ENCODE data around the gene NIPAL3. TPM values are rescaled to one million over a fixed set of nuclear protein-coding genes. Genes with fewer than 3 reads are reported as not detected.
"Not testable (repeated sequence)": the region's sequence is repeated elsewhere in the genome, so short reads cannot be mapped to it uniquely, and the experiment has no call there.

NIPAL3 gene
- total RNA-seq, 2 donors from 2014 or later, result 30.0 to 38.5 TPM

- H3K36me3 Mint-ChIP-seq (ENCODE audit: low read depth), result peaks cover 17% of the 10 kb centered on the region
- H3K27ac Mint-ChIP-seq, result no peak overlapping the region
- no peaks in the 10 kb centered on the region for H3K4me1 Mint-ChIP-seq
- H3K9me3 Mint-ChIP-seq, result no peaks in the 10 kb centered on the region
- no peak overlapping the region for H3K4me3 Mint-ChIP-seq
- no peak for ATAC-seq (replicated peaks)
- H3K27me3 Mint-ChIP-seq, result no peaks in the 10 kb centered on the region
Measured at GRCh38 chr1:24472527-24473251, 57.1 kb downstream of the NIPAL3 start.

GRCh38 chr1:24474193-24474592, 58.6 kb downstream of the NIPAL3 start:
- Mint-ChIP-seq H3K4me3 (no peak overlapping the region), H3K9me3 (no peaks in the 10 kb centered on the region), H3K4me1 (no peaks in the 10 kb centered on the region), H3K27me3 (no peaks in the 10 kb centered on the region), H3K27ac (no peak overlapping the region), H3K36me3 (ENCODE audit: low read depth) (peaks cover 10% of the 10 kb centered on the region)
- no peak for ATAC-seq (replicated peaks)

DNA sequence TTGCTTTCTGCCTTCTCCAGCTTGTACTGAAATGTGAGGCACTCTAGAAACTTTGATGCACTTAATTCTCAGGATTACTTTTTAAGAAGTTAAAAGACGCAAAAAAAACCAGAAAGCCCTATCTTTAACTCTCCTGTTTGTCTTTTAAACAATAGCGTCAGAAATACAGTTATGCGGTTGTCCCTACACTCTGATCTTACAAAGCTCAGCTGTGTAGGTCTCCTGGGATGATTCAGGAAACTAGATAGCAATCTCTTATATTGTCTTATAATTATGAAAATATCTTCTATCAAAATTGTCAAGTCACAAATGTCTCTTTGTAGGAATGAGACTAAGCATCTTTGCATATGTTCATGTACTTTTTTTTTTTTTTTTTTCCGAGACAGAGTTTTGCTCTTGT, 60.1 kb downstream of the NIPAL3 start:
- Mint-ChIP-seq H3K4me1 (no peaks in the 10 kb centered on the region), H3K4me3 (no peak overlapping the region), H3K27ac (no peak overlapping the region), H3K9me3 (no peaks in the 10 kb centered on the region), H3K27me3 (no peaks in the 10 kb centered on the region), H3K36me3 (ENCODE audit: low read depth) (no peaks in the 10 kb centered on the region)
- no peak for ATAC-seq (replicated peaks)

GRCh38 chr1:24476571-24476970, 61.0 kb downstream of the NIPAL3 start:
- ATAC-seq (replicated peaks), result no peak
- H3K4me1 Mint-ChIP-seq, result no peaks in the 10 kb centered on the region
- H3K4me3 Mint-ChIP-seq, result no peak overlapping the region
- H3K27me3 Mint-ChIP-seq, result no peaks in the 10 kb centered on the region
- H3K36me3 Mint-ChIP-seq (ENCODE audit: low read depth), result no peaks in the 10 kb centered on the region
- no peak overlapping the region for H3K27ac Mint-ChIP-seq
- no peaks in the 10 kb centered on the region for H3K9me3 Mint-ChIP-seq

DNA sequence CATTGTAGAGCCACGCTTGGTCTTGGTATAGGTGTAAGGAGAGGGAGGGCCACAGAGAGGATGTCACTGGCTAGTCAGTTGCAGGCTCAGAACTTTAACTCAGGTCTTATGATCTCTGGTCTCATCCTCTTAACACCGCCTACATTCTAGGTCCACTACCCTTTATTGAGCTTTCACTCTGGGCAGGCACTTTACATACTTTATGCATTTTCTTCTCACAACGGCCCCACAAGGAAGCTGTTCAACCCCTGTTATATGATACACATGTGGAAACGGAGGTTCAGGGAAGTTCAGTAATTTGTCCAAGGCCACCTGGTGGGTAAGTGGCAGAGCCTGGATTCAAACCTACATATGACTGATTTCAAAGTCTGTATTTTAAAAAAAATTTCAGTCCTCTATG, 61.7 kb downstream of the NIPAL3 start:
- ATAC-seq (replicated peaks), result no peak
- no peak overlapping the region for H3K4me3 Mint-ChIP-seq
- H3K36me3 Mint-ChIP-seq (ENCODE audit: low read depth), result no peaks in the 10 kb centered on the region
- no peaks in the 10 kb centered on the region for H3K27me3 Mint-ChIP-seq
- no peaks in the 10 kb centered on the region for H3K9me3 Mint-ChIP-seq
- H3K27ac Mint-ChIP-seq, result no peak overlapping the region
- no peaks in the 10 kb centered on the region for H3K4me1 Mint-ChIP-seq

DNA sequence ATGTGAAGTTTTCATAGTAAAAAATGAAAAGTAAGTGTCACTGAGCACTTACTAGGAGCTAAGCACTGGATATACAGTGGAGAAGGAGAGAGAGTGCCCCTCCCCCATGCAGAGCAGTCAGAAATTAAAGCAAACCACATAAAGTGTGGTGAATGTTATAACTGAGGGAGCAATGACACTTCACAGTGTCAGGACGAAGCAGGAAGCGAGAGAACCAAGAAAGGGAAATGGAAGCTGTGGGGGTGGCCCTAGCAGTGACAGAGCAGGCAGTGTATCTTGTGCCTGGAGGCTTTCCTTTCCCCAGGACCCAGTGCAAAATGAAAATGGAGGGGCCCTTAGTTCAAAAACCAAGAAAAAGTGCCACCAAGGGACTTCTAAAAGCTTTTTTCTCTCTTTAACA, 65.5 kb downstream of the NIPAL3 start:
- peak; percentile 87 for ATAC-seq (replicated peaks)
- Mint-ChIP-seq H3K9me3 (peaks cover 3% of the 10 kb centered on the region), H3K4me1 (peaks cover 19% of the 10 kb centered on the region), H3K27ac (peak overlapping the region; percentile 91), H3K27me3 (no peaks in the 10 kb centered on the region), H3K4me3 (peak overlapping the region; percentile 79), H3K36me3 (ENCODE audit: low read depth) (no peaks in the 10 kb centered on the region)

- peak; percentile 25 for ATAC-seq (replicated peaks)
- peak overlapping the region; percentile 91 for H3K27ac Mint-ChIP-seq
- peaks cover 3% of the 10 kb centered on the region for H3K9me3 Mint-ChIP-seq
- no peaks in the 10 kb centered on the region for H3K27me3 Mint-ChIP-seq
- H3K4me3 Mint-ChIP-seq, result peak overlapping the region; percentile 79
- peaks cover 26% of the 10 kb centered on the region for H3K4me1 Mint-ChIP-seq
- H3K36me3 Mint-ChIP-seq (ENCODE audit: low read depth), result no peaks in the 10 kb centered on the region
Measured at GRCh38 chr1:24481843-24482610, 66.4 kb downstream of the NIPAL3 start.

GRCh38 chr1:24483441-24483840, 67.8 kb downstream of the NIPAL3 start:
- Mint-ChIP-seq H3K27ac (peak overlapping the region; percentile 78), H3K9me3 (peaks cover 3% of the 10 kb centered on the region), H3K4me1 (peaks cover 29% of the 10 kb centered on the region), H3K27me3 (no peaks in the 10 kb centered on the region), H3K4me3 (peak overlapping the region; percentile 79), H3K36me3 (ENCODE audit: low read depth) (no peaks in the 10 kb centered on the region)
- ATAC-seq (replicated peaks), result peak; percentile 59

GRCh38 chr1:24484199-24484598, 68.6 kb downstream of the NIPAL3 start:
- Mint-ChIP-seq H3K36me3 (ENCODE audit: low read depth) (no peaks in the 10 kb centered on the region), H3K27ac (peak overlapping the region; percentile 78), H3K27me3 (no peaks in the 10 kb centered on the region), H3K9me3 (peaks cover 3% of the 10 kb centered on the region), H3K4me3 (peak overlapping the region; percentile 79), H3K4me1 (peaks cover 36% of the 10 kb centered on the region)
- ATAC-seq (replicated peaks), result no peak

- peaks cover 42% of the 10 kb centered on the region for H3K4me1 Mint-ChIP-seq
- peak overlapping the region; percentile 74 for H3K4me3 Mint-ChIP-seq
- peak overlapping the region; percentile 88 for H3K27ac Mint-ChIP-seq
- ATAC-seq (replicated peaks), result no peak
- no peaks in the 10 kb centered on the region for H3K36me3 Mint-ChIP-seq (ENCODE audit: low read depth)
- no peaks in the 10 kb centered on the region for H3K27me3 Mint-ChIP-seq
- H3K9me3 Mint-ChIP-seq, result peaks cover 3% of the 10 kb centered on the region
Measured at GRCh38 chr1:24486331-24487065, 70.9 kb downstream of the NIPAL3 start.

GRCh38 chr1:24487455-24487854, 71.9 kb downstream of the NIPAL3 start:
- H3K4me3 Mint-ChIP-seq, result peak overlapping the region; percentile 74
- H3K9me3 Mint-ChIP-seq, result peaks cover 3% of the 10 kb centered on the region
- no peaks in the 10 kb centered on the region for H3K36me3 Mint-ChIP-seq (ENCODE audit: low read depth)
- H3K4me1 Mint-ChIP-seq, result peaks cover 42% of the 10 kb centered on the region
- no peaks in the 10 kb centered on the region for H3K27me3 Mint-ChIP-seq
- no peak for ATAC-seq (replicated peaks)
- H3K27ac Mint-ChIP-seq, result peak overlapping the region; percentile 88

- Mint-ChIP-seq H3K4me1 (peaks cover 37% of the 10 kb centered on the region), H3K27ac (peak overlapping the region; percentile 6), H3K4me3 (peak overlapping the region; percentile 74)
- not testable (repeated sequence) for H3K36me3 Mint-ChIP-seq (ENCODE audit: low read depth); H3K9me3 Mint-ChIP-seq; H3K27me3 Mint-ChIP-seq
- ATAC-seq (replicated peaks), result peak; percentile 85
Measured at GRCh38 chr1:24488159-24488558, 72.6 kb downstream of the NIPAL3 start.

DNA sequence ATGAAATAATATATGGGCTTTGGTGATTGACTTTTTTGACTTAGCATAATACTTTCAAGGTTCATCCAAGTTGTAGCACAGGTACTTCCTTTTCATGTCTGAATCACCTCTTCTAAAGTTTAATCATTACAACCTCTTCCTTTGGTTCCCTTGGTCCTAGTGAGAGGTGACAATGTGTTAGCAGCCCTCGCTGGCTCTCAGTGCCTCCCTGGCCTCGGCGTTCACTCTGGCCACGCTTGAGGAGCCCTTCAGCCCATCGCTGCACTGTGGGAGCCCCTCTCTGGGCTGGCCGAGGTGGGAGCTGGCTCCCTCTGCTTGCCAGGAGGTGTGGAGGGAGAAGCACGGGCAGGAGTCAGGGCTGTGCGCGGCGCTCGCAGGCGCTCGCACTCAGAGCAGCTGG, 74.1 kb downstream of the NIPAL3 start:
- H3K9me3 Mint-ChIP-seq, result no peaks in the 10 kb centered on the region
- peaks cover 23% of the 10 kb centered on the region for H3K4me1 Mint-ChIP-seq
- no peak for ATAC-seq (replicated peaks)
- H3K27ac Mint-ChIP-seq, result peak overlapping the region; percentile 6
- no peaks in the 10 kb centered on the region for H3K27me3 Mint-ChIP-seq
- peak overlapping the region; percentile 74 for H3K4me3 Mint-ChIP-seq
- no peaks in the 10 kb centered on the region for H3K36me3 Mint-ChIP-seq (ENCODE audit: low read depth)

DNA sequence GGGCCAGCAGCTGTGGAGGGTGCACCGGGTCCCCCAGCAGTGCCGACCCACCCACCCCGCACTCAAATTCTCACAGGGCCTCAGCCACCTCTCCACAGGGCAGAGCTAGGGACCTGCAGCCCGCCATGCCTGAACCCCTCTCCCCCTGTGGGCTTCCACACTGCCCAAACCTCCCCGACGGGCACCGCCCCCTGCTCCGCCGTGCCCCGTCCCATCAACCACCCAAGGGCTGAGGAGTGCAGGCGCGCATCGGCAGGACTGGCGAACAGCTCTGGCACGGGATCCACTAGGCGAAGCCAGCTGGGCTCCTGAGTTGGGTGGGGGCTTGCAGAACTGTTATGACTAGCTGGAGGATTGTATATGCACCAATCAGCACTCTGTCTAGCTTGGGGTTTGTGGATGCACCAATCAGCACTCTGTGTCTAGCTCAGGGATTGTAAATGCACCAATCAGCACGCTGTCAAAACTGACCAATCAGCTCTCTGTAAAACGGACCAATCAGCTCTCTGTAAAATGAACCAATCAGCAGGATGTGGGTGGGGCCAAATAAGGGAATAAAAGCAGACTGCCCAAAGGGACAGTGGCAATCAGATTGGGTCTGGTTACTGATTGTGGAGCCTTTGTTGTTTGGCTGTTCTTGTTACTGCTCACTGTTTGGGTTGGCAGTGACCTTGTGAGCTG, 74.6 kb downstream of the NIPAL3 start:
- peaks cover 23% of the 10 kb centered on the region for H3K4me1 Mint-ChIP-seq
- no peaks in the 10 kb centered on the region for H3K27me3 Mint-ChIP-seq
- ATAC-seq (replicated peaks), result no peak
- H3K27ac Mint-ChIP-seq, result no peak overlapping the region
- no peak overlapping the region for H3K4me3 Mint-ChIP-seq
- H3K9me3 Mint-ChIP-seq, result no peaks in the 10 kb centered on the region
- no peaks in the 10 kb centered on the region for H3K36me3 Mint-ChIP-seq (ENCODE audit: low read depth)
